Measurements from ENCODE around the gene MLLT3. TPM values are rescaled to one million over a fixed set of nuclear protein-coding genes. Genes with fewer than 3 reads are reported as not detected.

MLLT3 gene
- total and polyA plus RNA-seq, 9 donors = 8.7 to 15.4 (median 13.8) TPM

- no peak for TF ChIP-seq CTCF (IDR thresholded peaks at IDR 0.05)
- TF ChIP-seq POLR2A (IDR thresholded peaks at IDR 0.05) = no peak
- no peak for TF ChIP-seq EP300 (IDR thresholded peaks at IDR 0.05)
- no peak for DNase-seq
- Histone ChIP-seq H3K9me3 (no peaks in the 10 kb centered on the region), H3K27me3 (no peaks in the 10 kb centered on the region), H3K27ac (no peak overlapping the region), H3K4me3 (no peak overlapping the region), H3K4me1 (ENCODE audit: insufficient read depth) (peaks cover 3% of the 10 kb centered on the region), H3K36me3 (no peaks in the 10 kb centered on the region)
- intact Hi-C loops (cut with DNase I) = loop anchor here in 1 of 4 donors (5.0 kb wide), 1 partner anchor 61 kb away; no protein-coding TSS in a partner anchor
These were observed 71.1 kb downstream of the MLLT3 start for GRCh38 chr9:20551236-20551635.

- Histone ChIP-seq H3K27ac (no peak overlapping the region), H3K4me3 (no peak overlapping the region), H3K27me3 (no peaks in the 10 kb centered on the region), H3K9me3 (no peaks in the 10 kb centered on the region), H3K4me1 (ENCODE audit: insufficient read depth) (peaks cover 3% of the 10 kb centered on the region), H3K36me3 (no peaks in the 10 kb centered on the region)
- intact Hi-C loops (cut with DNase I) = loop anchor here in 1 of 4 donors (5.0 kb wide), 1 partner anchor 62 kb away; no protein-coding TSS in a partner anchor
- no peak for DNase-seq
- WGBS, 3 donors = 93 to 94% (median 93%) methylated on average over 4 of the region's 4 CpGs
- TF ChIP-seq CTCF (IDR thresholded peaks at IDR 0.05) = no peak
- TF ChIP-seq EP300 (IDR thresholded peaks at IDR 0.05) = no peak
- no peak for TF ChIP-seq POLR2A (IDR thresholded peaks at IDR 0.05)
These were observed 72.0 kb downstream of the MLLT3 start for GRCh38 chr9:20550326-20550725.

GRCh38 chr9:20549053-20549452 lies 73.2 kb downstream of the MLLT3 start:
- H3K27me3 ChIP-seq = no peaks in the 10 kb centered on the region
- intact Hi-C loops (cut with DNase I) = no loop called here
- peaks cover 3% of the 10 kb centered on the region for H3K4me1 ChIP-seq (ENCODE audit: insufficient read depth)
- no peak for DNase-seq
- no peak overlapping the region for H3K27ac ChIP-seq
- TF ChIP-seq CTCF (IDR thresholded peaks at IDR 0.05) (no peak), POLR2A (IDR thresholded peaks at IDR 0.05) (no peak), EP300 (IDR thresholded peaks at IDR 0.05) (no peak)
- no peak overlapping the region for H3K4me3 ChIP-seq
- no peaks in the 10 kb centered on the region for H3K36me3 ChIP-seq
- WGBS, 3 donors = 88 to 91% (median 91%) methylated on average over 3 of the region's 3 CpGs
- H3K9me3 ChIP-seq = no peaks in the 10 kb centered on the region

GRCh38 chr9:20545023-20545622 lies 77.2 kb downstream of the MLLT3 start:
- intact Hi-C loops (cut with DNase I) = no loop called here
- TF ChIP-seq CTCF (IDR thresholded peaks at IDR 0.05) (no peak), POLR2A (IDR thresholded peaks at IDR 0.05) (no peak), EP300 (IDR thresholded peaks at IDR 0.05) (no peak)
- Histone ChIP-seq H3K4me1 (ENCODE audit: insufficient read depth) (no peaks in the 10 kb centered on the region), H3K4me3 (no peak overlapping the region), H3K9me3 (peaks cover 0 to 3% of the 10 kb centered on the region in 2 donors), H3K27me3 (no peaks in the 10 kb centered on the region), H3K36me3 (no peaks in the 10 kb centered on the region), H3K27ac (no peak overlapping the region)
- DNase-seq = no peak
- WGBS, 3 donors = 97 to 100% (median 97%) methylated on average over 3 of the region's 3 CpGs
